GM12878 (cell line): ENCODE results near the gene RAPGEF6. TPM values are rescaled to one million over a fixed set of nuclear protein-coding genes. Genes with fewer than 3 reads are reported as not detected.

Experiments
- ATAC-seq: fragments of 200-7000 bp; cut with Tn5 transposase; 3 replicates; pipeline ENCODE4 v1.9.1; 2020; ENCODE audit warnings: mild to moderate bottlenecking, moderate library complexity
- BruUV-seq: library from RNA; stranded (reverse); fragments of 400-500 nt; replicated peaks from 2 replicates; lab custom pipeline; 2021; lab: Mats Ljungman, UMichigan
- CTCF ChIA-PET: fragments of 300-600 bp; sonication (Branson Sonifier 250); formaldehyde crosslinking; extraction: SDS; loops from one replicate; lab custom pipeline; 2021; ENCODE audit warnings: inconsistent platforms; lab: Yijun Ruan, JAX
- POLR2A ChIA-PET: fragments of 350-600 bp; formaldehyde crosslinking; extraction: SDS; loops from one replicate; lab custom pipeline; 2021; ENCODE audit warnings: inconsistent platforms; lab: Charles Lee
- RAD21 ChIA-PET: fragments of 300-600 bp; sonication (Branson Sonifier 250); formaldehyde crosslinking; loops from one replicate; lab custom pipeline; 2023; ENCODE audit warnings: antibody characterized with exemption; ENCODE audit not compliant: unreplicated experiment; lab: Charles Lee
- SMC1A ChIA-PET: fragments of 300-600 bp; sonication (Branson Sonifier 250); formaldehyde crosslinking; loops from one replicate; lab custom pipeline; 2023; ENCODE audit not compliant: unreplicated experiment, uncharacterized antibody; lab: Charles Lee
- DNase-seq: peaks from one replicate; pipeline ENCODE4 v3.0.0-alpha.2; 2011; ENCODE audit warnings: low read depth, low spot score
- FAIRE-seq: peaks from 3 replicates; lab custom pipeline; 2011; peaks lifted over from hg19 to GRCh38; lab: Jason Lieb, UNC
- H2AFZ ChIP-seq: 2 replicates; pipeline ENCODE4 v1.6.0; 2011; ENCODE audit warnings: low read depth, low read length, control low read depth; ENCODE audit not compliant: control insufficient read depth
- H3K27ac ChIP-seq: 2 replicates; pipeline ENCODE4 v1.5.1; 2011; ENCODE audit warnings: control low read depth; ENCODE audit not compliant: control insufficient read depth, insufficient read depth
- H3K27me3 ChIP-seq, 2 experiments: replicated peaks in 1 of 2; 2 replicates each; pipeline versions ENCODE4 v1.6.0 to v1.6.1; 2011; ENCODE audit warnings: low read length in 1 of 2; ENCODE audit not compliant: control insufficient read depth in 2 of 2, insufficient read depth in 2 of 2
- H3K36me3 ChIP-seq, 2 experiments: 2 replicates each; pipeline ENCODE4 v1.5.1; 2011; ENCODE audit warnings: low read length in 1 of 2; ENCODE audit not compliant: control insufficient read depth in 2 of 2, insufficient read depth in 2 of 2
- H3K4me1 ChIP-seq: 2 replicates; pipeline ENCODE4 v1.6.1; 2011; ENCODE audit warnings: mild to moderate bottlenecking, low read length, moderate library complexity, mixed read lengths; ENCODE audit not compliant: control insufficient read depth, insufficient read depth
- H3K4me2 ChIP-seq: 2 replicates; pipeline ENCODE4 v1.6.0; 2011; ENCODE audit warnings: control low read depth; ENCODE audit not compliant: control insufficient read depth, insufficient read depth
- H3K4me3 ChIP-seq: fragments of 200-600 bp; sonication (generic); 2 replicates; pipeline ENCODE4 v1.5.1; 2016
- H3K79me2 ChIP-seq: 2 replicates; pipeline ENCODE4 v1.6.0; 2011; ENCODE audit warnings: low read length; ENCODE audit not compliant: control insufficient read depth, insufficient read depth
- H3K9ac ChIP-seq: 2 replicates; pipeline ENCODE4 v1.8.0; 2011; ENCODE audit warnings: low read length, control low read depth, mixed read lengths; ENCODE audit not compliant: control insufficient read depth, insufficient read depth
- H3K9me3 ChIP-seq: replicated peaks from 3 replicates; pipeline ENCODE4 v1.5.1; 2011; ENCODE audit warnings: mild to moderate bottlenecking, low read length; ENCODE audit not compliant: control insufficient read depth, insufficient read depth
- H4K20me1 ChIP-seq: 2 replicates; pipeline ENCODE4 v1.6.0; 2011; ENCODE audit not compliant: control insufficient read depth, insufficient read depth
- BCL3 ChIP-seq: IDR thresholded peaks from 2 replicates; pipeline ENCODE4 v1.6.1; 2011; ENCODE audit warnings: borderline replicate concordance, low read depth, mild to moderate bottlenecking, moderate library complexity, low read length; ENCODE audit not compliant: insufficient read depth, poor library complexity, severe bottlenecking
- CTCF ChIP-seq, 3 experiments: IDR thresholded peaks in 2 of 3; conservative IDR thresholded peaks in 1 of 3; 2 replicates each; pipeline ENCODE4 v1.5.1; 2011; ENCODE audit warnings: low read depth in 3 of 3, low read length in 3 of 3, mild to moderate bottlenecking in 3 of 3, control low read depth in 2 of 3, moderate library complexity in 2 of 3, inconsistent platforms in 1 of 3, mixed read lengths in 1 of 3; ENCODE audit not compliant: control insufficient read depth in 2 of 3, insufficient read depth in 1 of 3; ENCODE audit errors: extremely low read depth in 1 of 3
- EGR1 ChIP-seq, 2 experiments: IDR thresholded peaks; 1 replicate in 1 of 2; 2 replicates in 1 of 2; pipeline ENCODE4 v1.6.1; 2011 to 2012; ENCODE audit warnings: low read depth in 2 of 2, low read length in 2 of 2, borderline replicate concordance in 1 of 2, mild to moderate bottlenecking in 1 of 2, moderate library complexity in 1 of 2
- ESRRA ChIP-seq: IDR thresholded peaks from 2 replicates; pipeline ENCODE4 v1.6.1; 2012; ENCODE audit warnings: mild to moderate bottlenecking, low read length, improper control_type of control experiment
- FOXM1 ChIP-seq: IDR thresholded peaks from 2 replicates; pipeline ENCODE4 v1.6.1; 2012; ENCODE audit warnings: low read depth, mild to moderate bottlenecking, inconsistent platforms, low read length, moderate library complexity
- MAX ChIP-seq: IDR thresholded peaks from 2 replicates; pipeline ENCODE4 v1.6.1; 2012; ENCODE audit warnings: low read depth, low read length, improper control_type of control experiment
- POLR2AphosphoS5 ChIP-seq: IDR thresholded peaks from 2 replicates; pipeline ENCODE4 v1.6.1; 2011; ENCODE audit warnings: mild to moderate bottlenecking, low read length, inconsistent platforms
- RELA ChIP-seq: fragments of 450-650 bp; IDR thresholded peaks from 2 replicates; pipeline ENCODE4 v1.8.0; 2014; ENCODE audit warnings: borderline replicate concordance; ENCODE audit not compliant: partially characterized antibody
- RELB ChIP-seq: fragments of 450-650 bp; IDR thresholded peaks from 2 replicates; pipeline ENCODE4 v1.6.1; 2017; ENCODE audit warnings: low read depth, mild to moderate bottlenecking, moderate library complexity
- SMAD1 ChIP-seq: fragments of 450-650 bp; IDR thresholded peaks from 2 replicates; pipeline ENCODE4 v1.6.1; 2018; ENCODE audit warnings: mild to moderate bottlenecking, low read depth; ENCODE audit not compliant: partially characterized antibody
- STAT1 ChIP-seq: fragments of 450-650 bp; conservative IDR thresholded peaks from 2 replicates; pipeline ENCODE4 v1.6.1; 2014; ENCODE audit warnings: antibody characterized with exemption, mild to moderate bottlenecking
- ZBTB33 ChIP-seq: fragments of 450-650 bp; IDR thresholded peaks from 2 replicates; pipeline ENCODE4 v1.6.1; 2017; ENCODE audit warnings: mild to moderate bottlenecking
- ZZZ3 ChIP-seq: IDR thresholded peaks from 2 replicates; pipeline ENCODE4 v1.6.1; 2011; ENCODE audit warnings: low read depth; ENCODE audit not compliant: control insufficient read depth, insufficient read length
- WGBS: methylation state at CpG from one replicate; pipeline ENCODE4 v1.1.6; 2016; ENCODE audit warnings: low lambda C conversion rate; ENCODE audit not compliant: insufficient replicate concordance, insufficient coverage; ENCODE audit errors: missing lambda C conversion rate; 5-methylcytosine and 5-hydroxymethylcytosine counted together
- in situ Hi-C: fragments of 300-500 bp; cut with MboI; formaldehyde crosslinking; loops from 9 replicates; pipeline ENCODE4 v1.14.3; 2018; ENCODE audit warnings: mixed read lengths
- intact Hi-C: fragments of 100-400 bp; cut with micrococcal nuclease; formaldehyde crosslinking; loops from one replicate; pipeline ENCODE4 v1.14.2; 2022; ENCODE audit not compliant: unreplicated experiment
- polyA plus RNA-seq, 11 experiments: library from polyadenylated mRNA; depleted of rRNA in 4 of 11; unstranded in 6 of 11; stranded (reverse) in 5 of 11; fragments of >200 nt; fragmentation: Nextera tagmentation in 4 of 11; fragmentation: Illumina TruSeq in 1 of 11; extraction: Ambion mirVana in 4 of 11; extraction: Trizol in 1 of 11; gene quantifications; 1 replicate in 1 of 11; 2 replicates in 10 of 11; pipeline versions ENCODE4 v1.2.1 to v1.2.3, GENCODE V29; 2011 to 2016; ENCODE audit warnings: inconsistent platforms in 2 of 11, missing spikeins in 2 of 11, low read depth in 1 of 11
- total RNA-seq, 4 experiments: library from RNA; depleted of rRNA in 3 of 4; stranded (reverse); fragments of >200 nt in 3 of 4; fragmentation: Illumina TruSeq in 1 of 4; extraction: Trizol in 1 of 4; gene quantifications; 2 replicates each; pipeline versions ENCODE4 v1.2.1 to v1.2.3, GENCODE V29; 2013 to 2021

The RAPGEF6 gene
- total and polyA plus RNA-seq, 10 of the 15 experiments (the other 5 are each of a cell fraction or from before 2014, with no cell fraction given): 2.9 to 24.0 (median 14.2) TPM

- H3K9me3 ChIP-seq: no peaks in the 10 kb centered on the region
- ChIA-PET SMC1A (interaction anchor here (0.6 to 4.4 kb wide), 4 partner anchors 9 to 55 kb away, joined by 3 to 26 read pairs (median 4); partner anchors contain the start of gene RAPGEF6), CTCF (interaction anchor here (1.0 kb wide), 1 partner anchor 363 kb away, joined by 3 read pairs; no protein-coding TSS in a partner anchor), RAD21 (interaction anchor here (0.6 kb wide), 1 partner anchor 204 kb away, joined by 3 read pairs; no protein-coding TSS in a partner anchor), POLR2A (interaction anchor here (0.6 to 1.0 kb wide), 2 partner anchors 8 to 1293 kb away, joined by 3 to 5 read pairs; no protein-coding TSS in a partner anchor)
- WGBS: 35% methylated on average over 1 of the region's 1 CpG
- in situ Hi-C loops (no loop called here), intact Hi-C loops (no loop called here)
- no peak for DNase-seq
- no peak for FAIRE-seq
- no peak for TF ChIP-seq CTCF (IDR thresholded peaks at IDR 0.05 in 2 of 3, conservative IDR thresholded peaks at IDR 0.05 in 1 of 3; ENCODE audit: control insufficient read depth in 2 of 3, extremely low read depth in 1 of 3, insufficient read depth in 1 of 3, low read depth in 3 of 3, low read length in 3 of 3)
- TF ChIP-seq SMAD1: no peak
- no peak for TF ChIP-seq STAT1
- no peak for TF ChIP-seq EGR1 (IDR thresholded peaks at IDR 0.05; ENCODE audit: borderline replicate concordance in 1 of 2, low read depth in 2 of 2, low read length in 2 of 2)
- no peak for TF ChIP-seq RELA
- no peak for TF ChIP-seq POLR2AphosphoS5
- no peak for TF ChIP-seq ESRRA
- TF ChIP-seq BCL3: no peak
- TF ChIP-seq ZBTB33: no peak
- TF ChIP-seq ZZZ3: no peak
- TF ChIP-seq MAX: no peak
- no peak for TF ChIP-seq FOXM1
- no peak for TF ChIP-seq RELB
- no peak overlapping the region for H2AFZ ChIP-seq
- no TSS peak for BruUV-seq
- H4K20me1 ChIP-seq: no peaks in the 10 kb centered on the region
- H3K27me3 ChIP-seq: no peaks in the 10 kb centered on the region
- peaks cover 23% of the 10 kb centered on the region for H3K4me1 ChIP-seq
- H3K4me2 ChIP-seq: no peak overlapping the region
- H3K27ac ChIP-seq: no peak overlapping the region
- ATAC-seq: no peak
- no peak overlapping the region for H3K9ac ChIP-seq
- H3K4me3 ChIP-seq: no peak overlapping the region
- H3K36me3 ChIP-seq: peaks cover 0 to 4% of the 10 kb centered on the region in 2 experiments; a peak in 1 of 4 replicates
- H3K79me2 ChIP-seq: no peaks in the 10 kb centered on the region
Observed at GRCh38 chr5:131644370-131644769, 9.3 kb upstream of the RAPGEF6 start.
